ENCODE data around the gene C6orf136. TPM values are rescaled to one million over a fixed set of nuclear protein-coding genes. Genes with fewer than 3 reads are reported as not detected.

C6orf136 gene
- total and polyA plus RNA-seq, 7 donors: 21.8 to 60.2 (median 36.4) TPM

- Histone ChIP-seq H3K4me3 (peak overlapping the region; percentile 85), H3K4me1 (peaks cover 9% of the 10 kb centered on the region), H3K9me3 (no peaks in the 10 kb centered on the region), H3K27ac (no peak overlapping the region), H3K36me3 (ENCODE audit: insufficient read depth in 1 of 2, low read depth in 1 of 2) (peaks cover 5 to 44% of the 10 kb centered on the region in 2 donors), H3K27me3 (ENCODE audit: insufficient read depth in 3 of 3, low read length in 2 of 3) (no peaks in the 10 kb centered on the region)
- no peak for TF ChIP-seq CTCF (IDR thresholded peaks at IDR 0.05)
- ATAC-seq: no peak
- intact Hi-C loops (cut with DNase I): loop anchor here (1.0 to 10.0 kb wide), 4 partner anchors 42 to 405 kb away; partner anchors contain the start of genes ABCF1 (in 1 of the 2) and DDR1 (in 1 of the 2)
- no peak for DNase-seq
- WGBS, 3 donors: 73 to 77% (median 73%) methylated on average over 7 of the region's 7 CpGs
Measured at GRCh38 chr6:30679765-30680535, 33.0 kb downstream of the C6orf136 start.

- 57 to 67% (median 59%) methylated on average over 4 of the region's 4 CpGs for WGBS, 3 donors
- no peak for TF ChIP-seq CTCF (IDR thresholded peaks at IDR 0.05)
Measured at GRCh38 chr6:30681766-30682142, 34.8 kb downstream of the C6orf136 start.

GRCh38 chr6:30682143-30683117 lies 35.5 kb downstream of the C6orf136 start:
- peak overlapping the region; percentile 85 for H3K4me3 ChIP-seq
- no peaks in the 10 kb centered on the region for H3K27me3 ChIP-seq (ENCODE audit: insufficient read depth in 3 of 3, low read length in 2 of 3)
- H3K9me3 ChIP-seq: no peaks in the 10 kb centered on the region
- H3K4me1 ChIP-seq: peaks cover 9% of the 10 kb centered on the region
- 43 to 46% (median 44%) methylated on average over 8 to 11 of the region's 11 CpGs for WGBS, 3 donors
- TF ChIP-seq CTCF (IDR thresholded peaks at IDR 0.05): no peak
- peak; percentile 84 to 89 for DNase-seq
- peak overlapping the region; percentile 77 for H3K27ac ChIP-seq
- intact Hi-C loops (cut with DNase I): loop anchor here in 1 of 2 donors (10.0 kb wide), 1 partner anchor 402 kb away; no protein-coding TSS in a partner anchor
- ATAC-seq: peak; percentile 2 to 43 (median 20)
- H3K36me3 ChIP-seq (ENCODE audit: insufficient read depth in 1 of 2, low read depth in 1 of 2): peaks cover 0 to 32% of the 10 kb centered on the region in 2 donors

More at GRCh38 chr6:30681766-30682142, 34.8 kb downstream of the C6orf136 start:
- Histone ChIP-seq H3K27me3 (ENCODE audit: insufficient read depth in 3 of 3, low read length in 2 of 3) (no peaks in the 10 kb centered on the region), H3K4me1 (peaks cover 9% of the 10 kb centered on the region), H3K27ac (peak overlapping the region; percentile 77), H3K9me3 (no peaks in the 10 kb centered on the region), H3K4me3 (peak overlapping the region; percentile 85), H3K36me3 (ENCODE audit: insufficient read depth in 1 of 2, low read depth in 1 of 2) (peaks cover 5 to 39% of the 10 kb centered on the region in 2 donors)
- DNase-seq (no peak), ATAC-seq (no peak)
- intact Hi-C loops (cut with DNase I): loop anchor here in 1 of 2 donors (10.0 kb wide), 1 partner anchor 403 kb away; no protein-coding TSS in a partner anchor

- peak in 1 of 2 donors; percentile 57 for DNase-seq
- TF ChIP-seq CTCF (IDR thresholded peaks at IDR 0.05): no peak
- peak overlapping the region; percentile 85 for H3K4me3 ChIP-seq
- H3K36me3 ChIP-seq (ENCODE audit: insufficient read depth in 1 of 2, low read depth in 1 of 2): peaks cover 0 to 22% of the 10 kb centered on the region in 2 donors
- peak overlapping the region; percentile 77 for H3K27ac ChIP-seq
- 28 to 48% (median 44%) methylated on average over 7 of the region's 7 CpGs for WGBS, 3 donors
- peaks cover 15% of the 10 kb centered on the region for H3K4me1 ChIP-seq
- no peaks in the 10 kb centered on the region for H3K27me3 ChIP-seq (ENCODE audit: insufficient read depth in 3 of 3, low read length in 2 of 3)
- ATAC-seq: no peak
- no peaks in the 10 kb centered on the region for H3K9me3 ChIP-seq
- intact Hi-C loops (cut with DNase I): loop anchor here in 1 of 2 donors (10.0 kb wide), 1 partner anchor 401 kb away; no protein-coding TSS in a partner anchor
Measured at GRCh38 chr6:30683183-30683979, 36.4 kb downstream of the C6orf136 start.
